Transverse colon (tissue), 4 donors: ENCODE results near the gene OSBPL6.

Experiments used
- CTCF ChIP-seq, 5 experiments: fragments of 200-600 bp in 3 of 5; fragments of 450-650 bp in 2 of 5; sonication (generic) in 3 of 5; IDR thresholded peaks; 1 replicate in 2 of 5; 2 replicates in 3 of 5; pipeline ENCODE4 v1.5.1; 2016 to 2017; ENCODE audit warnings: antibody characterized with exemption in 5 of 5, inconsistent platforms in 3 of 5, mild to moderate bottlenecking in 2 of 5, moderate library complexity in 1 of 5
- POLR2AphosphoS5 ChIP-seq, 3 donors: sonication (generic); formaldehyde crosslinking; IDR thresholded peaks; one replicate each; pipeline ENCODE4 v1.6.1; 2016; ENCODE audit warnings: antibody characterized with exemption in 3 of 3

- TF ChIP-seq CTCF (IDR thresholded peaks at IDR 0.05) (no peak), POLR2AphosphoS5 (IDR thresholded peaks at IDR 0.05) (no peak)
Measured at GRCh38 chr2:178234648-178235047, 40.3 kb downstream of the OSBPL6 start.
